Right atrium auricular region (tissue), 2 donors: Measurements from ENCODE around the gene ZMIZ1. TPM values are rescaled to one million over a fixed set of nuclear protein-coding genes. Genes with fewer than 3 reads are reported as not detected.

Source experiments
- DNase-seq: peaks from one replicate; pipeline ENCODE4 v3.0.0-alpha.2; 2019; ENCODE audit warnings: low spot score
- H3K27ac ChIP-seq, 2 donors: fragments of 200-600 bp; sonication (generic); 1 replicate in 1 of 2; 2 replicates in 1 of 2; pipeline ENCODE4 v1.5.1; 2016 to 2019
- H3K27me3 ChIP-seq, 2 donors: fragments of 200-600 bp; sonication (generic); one replicate each; pipeline versions ENCODE4 v1.5.1 to v1.6.0; 2017 to 2019
- H3K36me3 ChIP-seq: fragments of 200-600 bp; sonication (generic); one replicate; pipeline ENCODE4 v1.5.1; 2016
- H3K4me1 ChIP-seq, 2 donors: fragments of 200-600 bp; sonication (generic); one replicate each; pipeline versions ENCODE4 v1.5.1 to v1.6.0; 2017 to 2019
- H3K4me3 ChIP-seq, 2 donors: fragments of 200-600 bp; sonication (generic); 1 replicate in 1 of 2; 2 replicates in 1 of 2; pipeline ENCODE4 v1.5.1; 2017 to 2019; ENCODE audit warnings: mild to moderate bottlenecking in 1 of 2, moderate library complexity in 1 of 2
- H3K9me3 ChIP-seq, 2 donors: fragments of 200-600 bp; sonication (generic); one replicate each; pipeline ENCODE4 v1.5.1; 2019
- CTCF ChIP-seq, 2 donors: fragments of 200-600 bp; sonication (generic); IDR thresholded peaks; one replicate each; pipeline ENCODE4 v1.5.1; 2019; ENCODE audit warnings: antibody characterized with exemption in 2 of 2
- total RNA-seq, 2 donors: library from RNA; depleted of rRNA; stranded (reverse); fragments of >200 nt; gene quantifications; one replicate each; pipeline ENCODE4 v1.1.0, GENCODE V29; 2016

The ZMIZ1 gene
- total RNA-seq, 2 donors from 2014 or later, result 59.3 to 71.0 TPM

- H3K9me3 ChIP-seq, result no peaks in the 10 kb centered on the region
- no peaks in the 10 kb centered on the region for H3K27me3 ChIP-seq
- no peaks in the 10 kb centered on the region for H3K36me3 ChIP-seq
- no peak for DNase-seq
- no peak overlapping the region for H3K4me3 ChIP-seq
- peaks cover 0 to 3% of the 10 kb centered on the region in 2 donors for H3K4me1 ChIP-seq
- TF ChIP-seq CTCF (IDR thresholded peaks at IDR 0.05), result no peak
- no peak overlapping the region for H3K27ac ChIP-seq
Measured at GRCh38 chr10:79339266-79339665, 270.5 kb downstream of the ZMIZ1 start.

- DNase-seq, result no peak
- H3K4me3 ChIP-seq, result no peak overlapping the region
- TF ChIP-seq CTCF (IDR thresholded peaks at IDR 0.05), result no peak
- H3K36me3 ChIP-seq, result no peaks in the 10 kb centered on the region
- no peaks in the 10 kb centered on the region for H3K27me3 ChIP-seq
- peak overlapping the region; percentile 2 to 13 for H3K27ac ChIP-seq
- H3K9me3 ChIP-seq, result no peaks in the 10 kb centered on the region
- peaks cover 0 to 3% of the 10 kb centered on the region in 2 donors for H3K4me1 ChIP-seq
Measured at GRCh38 chr10:79340646-79341244, 272.0 kb downstream of the ZMIZ1 start.

- no peaks in the 10 kb centered on the region for H3K27me3 ChIP-seq
- H3K27ac ChIP-seq, result no peak overlapping the region
- no peak for TF ChIP-seq CTCF (IDR thresholded peaks at IDR 0.05)
- peaks cover 3 to 8% of the 10 kb centered on the region in 2 donors for H3K4me1 ChIP-seq
- no peaks in the 10 kb centered on the region for H3K36me3 ChIP-seq
- no peak for DNase-seq
- H3K9me3 ChIP-seq, result no peaks in the 10 kb centered on the region
- H3K4me3 ChIP-seq, result no peak overlapping the region
Measured at GRCh38 chr10:79342295-79342761, 273.6 kb downstream of the ZMIZ1 start.

GRCh38 chr10:79342811-79343561 is 274.2 kb downstream of the ZMIZ1 start:
- Histone ChIP-seq H3K4me3 (no peak overlapping the region), H3K9me3 (no peaks in the 10 kb centered on the region), H3K4me1 (peaks cover 3 to 13% of the 10 kb centered on the region in 2 donors), H3K27ac (no peak overlapping the region), H3K27me3 (no peaks in the 10 kb centered on the region), H3K36me3 (no peaks in the 10 kb centered on the region)
- no peak for TF ChIP-seq CTCF (IDR thresholded peaks at IDR 0.05)
- no peak for DNase-seq

- Histone ChIP-seq H3K4me3 (no peak overlapping the region), H3K4me1 (peaks cover 3 to 29% of the 10 kb centered on the region in 2 donors)
- TF ChIP-seq CTCF (IDR thresholded peaks at IDR 0.05), result no peak
Measured at GRCh38 chr10:79344502-79345195, 275.9 kb downstream of the ZMIZ1 start.

More at GRCh38 chr10:79344502-79345195, 275.9 kb downstream of the ZMIZ1 start:
- Histone ChIP-seq H3K27me3 (no peaks in the 10 kb centered on the region), H3K27ac (no peak overlapping the region), H3K36me3 (peaks cover 6% of the 10 kb centered on the region), H3K9me3 (no peaks in the 10 kb centered on the region)
- DNase-seq, result no peak
